ENCODE measurements around the gene HADHA.

The HADHA gene

GRCh38 chr2:26141145-26141769 lies 103.2 kb downstream of the HADHA start:
- DNase-seq (ENCODE audit: low read depth in 2 of 2), result no peak
